NCI-H1417 treated with DMSO at 0.1 percent for 48 hours (cell line): ENCODE results near the gene KCNK18.

ENCODE experiments used
- DNase-seq: peaks from one replicate; lab custom pipeline; 2025; lab: John Stamatoyannopoulos, UW

Gene KCNK18

DNA sequence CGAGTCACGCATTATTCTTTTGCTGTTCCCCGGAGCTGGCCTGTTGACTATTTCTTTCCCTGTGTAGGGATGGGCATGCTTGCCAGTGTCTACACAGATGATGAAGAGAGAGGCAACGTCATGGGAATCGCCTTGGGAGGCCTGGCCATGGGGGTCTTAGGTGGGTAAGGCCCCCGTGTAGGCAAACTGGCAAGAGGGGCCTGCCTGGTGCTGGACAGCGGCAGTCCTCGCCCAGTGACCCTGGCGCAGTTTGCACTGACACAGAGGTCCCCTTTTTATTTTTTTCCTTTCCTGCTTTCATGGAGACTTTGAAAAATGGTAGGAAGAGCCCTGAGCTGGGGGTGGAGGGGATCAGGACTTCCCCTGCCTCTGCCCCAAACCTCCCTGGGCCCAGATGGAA, 57.0 kb downstream of the KCNK18 start:
- DNase-seq: no peak

DNA sequence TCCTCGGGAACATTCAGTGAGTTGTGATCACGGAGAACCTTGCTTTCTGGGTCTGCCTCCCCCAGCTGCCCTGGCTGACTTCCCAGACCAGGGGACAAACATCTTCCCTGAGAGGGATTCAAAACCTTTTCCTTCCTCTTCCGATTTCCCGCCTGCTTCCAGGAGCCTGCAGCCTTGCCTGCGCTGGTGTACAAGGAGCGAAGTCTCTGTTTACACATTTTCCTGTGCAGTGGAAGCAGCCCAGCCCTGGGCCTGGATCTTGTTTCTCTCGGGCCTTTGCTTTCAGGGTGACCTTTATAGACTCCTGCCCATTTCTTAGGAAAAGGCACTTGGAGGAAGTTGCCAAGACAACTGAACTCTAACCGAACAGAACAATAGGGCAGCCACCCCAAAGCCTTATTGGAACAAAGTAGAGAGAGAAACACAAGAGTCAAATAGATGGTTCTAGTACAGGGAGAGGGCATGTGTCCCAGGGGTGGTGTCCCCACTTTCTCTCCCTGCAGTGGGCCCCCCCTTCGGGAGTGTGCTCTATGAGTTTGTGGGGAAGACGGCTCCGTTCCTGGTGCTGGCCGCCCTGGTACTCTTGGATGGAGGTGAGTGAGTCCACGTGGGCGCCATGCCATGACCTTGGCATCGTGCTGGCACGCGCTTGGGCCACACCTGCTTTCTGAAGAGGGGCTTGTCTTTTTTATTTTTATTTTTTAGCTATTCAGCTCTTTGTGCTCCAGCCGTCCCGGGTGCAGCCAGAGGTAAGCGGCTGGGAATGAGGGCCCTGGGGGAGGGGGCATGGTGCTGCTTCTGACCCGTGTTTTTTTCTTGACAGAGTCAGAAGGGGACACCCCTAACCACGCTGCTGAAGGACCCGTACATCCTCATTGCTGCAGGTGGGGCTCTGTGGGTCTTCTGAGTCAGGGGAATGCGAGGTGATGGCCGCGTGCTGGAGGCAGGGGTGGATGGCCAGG, 57.8 kb downstream of the KCNK18 start:
- no peak for DNase-seq

DNA sequence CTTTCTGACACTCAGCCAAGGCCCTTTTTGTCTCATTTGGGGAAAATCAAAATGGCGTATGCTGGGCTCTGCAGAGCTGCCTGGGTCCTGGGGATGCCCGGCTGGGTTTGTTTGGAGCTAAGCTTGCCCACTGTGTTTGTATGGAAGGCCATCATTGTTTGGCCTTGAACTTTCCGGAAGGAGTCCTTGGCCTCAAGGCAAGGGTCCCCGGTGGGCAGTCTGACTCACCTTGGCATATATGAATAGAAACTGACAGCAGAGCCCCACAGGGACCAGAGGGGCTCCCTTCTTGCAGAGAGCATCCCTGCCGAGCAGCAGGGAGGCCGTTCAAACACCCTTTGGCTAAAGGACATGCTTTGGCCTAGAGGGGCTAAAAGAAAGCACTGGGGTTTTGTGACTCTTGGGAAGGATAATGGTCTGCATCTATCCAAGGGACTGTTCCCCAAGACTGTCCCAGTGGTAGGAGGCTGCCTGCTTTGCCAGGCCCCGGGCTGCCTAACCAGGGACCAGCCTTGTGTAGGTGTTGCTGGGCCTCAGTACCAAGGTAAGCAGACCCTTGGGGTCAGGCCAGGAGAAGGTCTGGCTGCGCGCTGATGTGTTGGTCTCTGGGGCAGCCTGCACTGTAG, 58.7 kb downstream of the KCNK18 start:
- no peak for DNase-seq

GRCh38 chr10:117256910-117257309, 59.6 kb downstream of the KCNK18 start:
- no peak for DNase-seq

DNA sequence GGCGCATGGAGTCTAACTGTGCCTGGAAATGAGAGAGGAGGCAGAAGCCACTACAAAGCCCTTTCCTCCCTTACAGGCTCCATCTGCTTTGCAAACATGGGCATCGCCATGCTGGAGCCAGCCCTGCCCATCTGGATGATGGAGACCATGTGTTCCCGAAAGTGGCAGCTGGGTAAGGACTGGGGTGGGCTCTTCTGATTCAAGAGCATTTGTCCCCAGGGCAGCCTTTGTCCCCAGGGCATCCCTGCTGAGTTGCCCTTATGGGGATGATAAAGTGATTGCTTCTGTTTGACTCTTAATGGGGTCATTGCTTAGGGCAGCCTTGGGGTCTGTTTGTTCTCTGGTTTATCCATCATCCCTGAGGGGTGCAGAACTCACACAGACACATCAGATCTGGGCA, 60.4 kb downstream of the KCNK18 start:
- no peak for DNase-seq

DNA sequence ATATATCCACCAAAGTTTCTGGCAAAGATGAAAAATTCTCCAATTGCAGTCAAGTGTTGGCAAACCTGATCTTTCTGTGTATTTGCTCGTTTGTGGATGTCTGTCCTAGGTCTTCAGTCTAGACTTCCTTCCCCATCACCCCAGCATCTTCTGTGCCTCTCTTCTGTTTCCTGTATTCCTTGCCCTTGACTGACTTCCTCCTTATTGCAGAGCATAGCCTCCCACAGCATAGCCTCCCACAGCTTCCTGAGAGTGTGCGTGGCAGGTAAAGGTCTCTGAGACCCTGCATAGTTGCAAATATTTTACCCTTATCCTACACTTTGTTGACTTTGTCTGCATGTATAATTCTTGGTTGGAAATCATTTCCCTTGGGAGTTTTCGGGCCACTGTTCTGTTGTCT, 62.0 kb downstream of the KCNK18 start:
- no peak for DNase-seq
